Upper lobe of right lung (tissue), 1 donor: ENCODE data around the gene NTRK1. TPM values are rescaled to one million over a fixed set of nuclear protein-coding genes. Genes with fewer than 3 reads are reported as not detected.
A peak's percentile ranks its signal among the peaks of the same experiment; 100 is the strongest.

Experiments
- ATAC-seq: fragments of 200-7000 bp; cut with Tn5 transposase; one replicate; pipeline ENCODE4 v1.9.1; 2020; ENCODE audit warnings: mild to moderate bottlenecking, moderate library complexity
- DNase-seq: peaks from one replicate; pipeline ENCODE4 v3.0.0-alpha.2; 2020
- H3K27ac ChIP-seq: fragments of 200-600 bp; one replicate; pipeline ENCODE4 v1.8.0; 2022
- H3K27me3 ChIP-seq: fragments of 200-600 bp; one replicate; pipeline ENCODE4 v1.8.0; 2022; ENCODE audit warnings: mild to moderate bottlenecking
- H3K36me3 ChIP-seq: fragments of 200-600 bp; one replicate; pipeline ENCODE4 v1.8.0; 2022
- H3K4me1 ChIP-seq: fragments of 200-600 bp; one replicate; pipeline ENCODE4 v1.8.0; 2022
- H3K4me3 ChIP-seq: fragments of 200-600 bp; one replicate; pipeline ENCODE4 v1.8.0; 2022; ENCODE audit warnings: mild to moderate bottlenecking
- H3K9me3 ChIP-seq: fragments of 200-600 bp; one replicate; pipeline ENCODE4 v1.8.0; 2022
- intact Hi-C: fragments of 100-400 bp; cut with DNase I; formaldehyde crosslinking; loops from one replicate; pipeline ENCODE4 v1.11.0; 2022
- total RNA-seq: library from RNA; stranded (reverse); fragmentation: NEBNext Ultra II Directional; extraction: Animal tissue kit (Norgen Biotek cat#: 25700); gene quantifications from one replicate; pipeline ENCODE4 v1.2.1, GENCODE V29; 2021
- TF ChIP-seq, protein P1 (sequence below): fragments of 200-600 bp; IDR thresholded peaks from one replicate; pipeline ENCODE4 v1.8.0; 2022; ENCODE audit warnings: antibody characterized with exemption
- donor health status: DM: no; HTN: yes; CAD: no; lungs with severe emphysema.

The NTRK1 gene
- total RNA-seq, 1 donor from 2014 or later: 1.2 TPM

DNA sequence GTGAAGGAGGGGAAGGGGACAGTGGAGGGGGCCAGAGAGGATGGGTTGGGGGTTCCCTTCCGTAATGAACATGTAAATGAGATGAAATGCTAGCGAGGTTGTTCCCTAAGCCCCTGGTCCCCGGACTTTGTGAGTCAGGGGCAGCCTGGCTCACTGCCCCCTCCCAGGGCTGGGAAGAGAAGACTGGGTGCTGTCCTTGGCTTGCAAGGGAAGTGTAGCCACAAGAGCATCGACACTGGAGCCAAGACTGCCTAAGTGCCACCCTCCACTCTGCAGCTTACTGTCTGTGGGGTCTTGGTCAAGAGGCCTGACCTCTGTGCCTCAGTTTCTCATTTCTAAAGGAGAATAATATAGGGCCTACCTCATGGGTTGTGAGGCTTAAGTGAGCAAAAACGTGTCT lies 33.3 kb downstream of the NTRK1 start:
- H3K27me3 ChIP-seq: peaks cover 14% of the 10 kb centered on the region
- peaks cover 45% of the 10 kb centered on the region for H3K4me1 ChIP-seq
- TF ChIP-seq, protein P1, sequence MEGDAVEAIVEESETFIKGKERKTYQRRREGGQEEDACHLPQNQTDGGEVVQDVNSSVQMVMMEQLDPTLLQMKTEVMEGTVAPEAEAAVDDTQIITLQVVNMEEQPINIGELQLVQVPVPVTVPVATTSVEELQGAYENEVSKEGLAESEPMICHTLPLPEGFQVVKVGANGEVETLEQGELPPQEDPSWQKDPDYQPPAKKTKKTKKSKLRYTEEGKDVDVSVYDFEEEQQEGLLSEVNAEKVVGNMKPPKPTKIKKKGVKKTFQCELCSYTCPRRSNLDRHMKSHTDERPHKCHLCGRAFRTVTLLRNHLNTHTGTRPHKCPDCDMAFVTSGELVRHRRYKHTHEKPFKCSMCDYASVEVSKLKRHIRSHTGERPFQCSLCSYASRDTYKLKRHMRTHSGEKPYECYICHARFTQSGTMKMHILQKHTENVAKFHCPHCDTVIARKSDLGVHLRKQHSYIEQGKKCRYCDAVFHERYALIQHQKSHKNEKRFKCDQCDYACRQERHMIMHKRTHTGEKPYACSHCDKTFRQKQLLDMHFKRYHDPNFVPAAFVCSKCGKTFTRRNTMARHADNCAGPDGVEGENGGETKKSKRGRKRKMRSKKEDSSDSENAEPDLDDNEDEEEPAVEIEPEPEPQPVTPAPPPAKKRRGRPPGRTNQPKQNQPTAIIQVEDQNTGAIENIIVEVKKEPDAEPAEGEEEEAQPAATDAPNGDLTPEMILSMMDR: no peak
- peak overlapping the region; percentile 63 for H3K4me3 ChIP-seq
- H3K27ac ChIP-seq: peak overlapping the region; percentile 85
- no peaks in the 10 kb centered on the region for H3K36me3 ChIP-seq
- no peaks in the 10 kb centered on the region for H3K9me3 ChIP-seq
- ATAC-seq (no peak), DNase-seq (no peak)
- intact Hi-C loops: no loop called here

DNA sequence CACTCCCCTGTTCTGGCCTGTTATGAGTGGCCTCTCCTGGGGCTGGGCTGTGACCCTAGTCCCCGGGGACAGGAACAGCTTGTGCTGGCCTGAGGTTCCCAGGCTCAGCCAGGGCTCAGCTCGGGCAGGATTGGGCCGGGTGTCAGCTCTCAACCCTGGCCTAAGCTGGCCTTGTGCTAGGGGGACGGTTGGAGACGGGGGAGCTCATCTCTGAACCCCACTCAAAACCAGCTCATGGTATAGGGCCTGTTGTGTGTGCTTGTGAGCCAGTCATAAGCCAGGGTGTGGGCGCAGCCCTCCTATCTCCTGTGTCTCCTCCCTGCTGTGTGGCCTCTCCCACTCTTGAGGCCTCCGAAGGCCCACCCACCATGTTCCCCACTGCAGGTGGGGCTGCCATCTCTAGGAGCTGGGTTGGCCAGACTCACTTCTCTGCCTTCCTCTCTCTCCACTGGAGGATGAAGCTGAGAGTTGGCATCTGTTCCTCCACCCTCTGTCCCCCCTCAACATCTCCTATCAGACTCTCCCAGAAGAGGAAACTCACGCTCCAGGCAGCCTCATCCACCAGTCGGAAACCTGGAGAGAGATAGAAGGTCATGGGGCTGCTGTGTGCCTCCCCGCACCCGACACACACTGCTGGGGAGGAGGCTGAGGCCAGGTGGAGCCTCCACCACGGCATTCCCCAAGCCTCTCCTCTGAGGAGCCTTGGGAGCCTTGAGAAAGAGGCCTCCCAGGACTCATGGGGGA lies 34.2 kb downstream of the NTRK1 start:
- Histone ChIP-seq H3K4me1 (peaks cover 54% of the 10 kb centered on the region), H3K27me3 (peaks cover 14% of the 10 kb centered on the region), H3K27ac (peak overlapping the region; percentile 85), H3K4me3 (peak overlapping the region; percentile 63), H3K36me3 (no peaks in the 10 kb centered on the region), H3K9me3 (no peaks in the 10 kb centered on the region)
- DNase-seq (no peak), ATAC-seq (peak; percentile 1)
- intact Hi-C loops: no loop called here
- TF ChIP-seq, protein P1: no peak

DNA sequence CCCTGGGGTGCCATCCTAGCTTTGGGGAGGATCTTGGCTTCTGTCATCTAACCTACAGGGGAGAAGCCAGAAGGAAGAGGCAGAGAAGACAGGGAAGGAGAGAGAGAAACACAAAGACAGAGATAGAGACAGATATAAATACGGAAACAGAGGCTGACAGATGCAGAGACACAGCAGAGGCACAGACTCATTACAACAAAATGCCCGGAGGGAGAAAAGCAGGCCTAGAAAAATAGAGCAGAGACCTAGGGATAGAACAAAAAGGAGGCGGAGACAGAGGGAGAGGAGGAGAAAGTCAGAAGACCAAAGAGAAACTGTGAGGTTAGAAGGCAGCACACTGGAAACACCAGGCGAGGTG lies 34.8 kb downstream of the NTRK1 start:
- TF ChIP-seq, protein P1: no peak
- Histone ChIP-seq H3K4me1 (peaks cover 58% of the 10 kb centered on the region), H3K27me3 (peaks cover 14% of the 10 kb centered on the region), H3K4me3 (peak overlapping the region; percentile 63), H3K27ac (peak overlapping the region; percentile 85), H3K9me3 (no peaks in the 10 kb centered on the region), H3K36me3 (no peaks in the 10 kb centered on the region)
- intact Hi-C loops: no loop called here
- no peak for DNase-seq
- no peak for ATAC-seq

DNA sequence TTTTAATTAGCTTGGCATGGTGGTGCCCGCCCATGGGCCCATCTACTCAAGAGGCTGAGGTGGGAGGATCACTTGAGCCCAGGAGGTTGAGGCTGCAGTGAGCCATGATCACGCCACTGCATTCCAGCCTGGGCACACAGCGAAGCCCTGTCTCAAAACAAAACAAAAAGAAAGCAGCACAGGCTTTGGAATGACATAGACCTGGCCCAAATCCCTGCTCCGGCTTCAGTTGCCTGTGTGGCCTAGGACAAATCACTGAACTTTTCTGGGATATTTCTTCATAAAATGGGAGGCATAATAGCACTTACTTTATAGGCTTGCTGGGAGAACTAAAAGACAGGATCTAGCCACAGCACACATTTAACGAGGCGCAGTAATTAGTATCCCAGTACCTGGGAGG lies 35.3 kb downstream of the NTRK1 start:
- intact Hi-C loops: no loop called here
- DNase-seq: no peak
- peaks cover 63% of the 10 kb centered on the region for H3K4me1 ChIP-seq

DNA sequence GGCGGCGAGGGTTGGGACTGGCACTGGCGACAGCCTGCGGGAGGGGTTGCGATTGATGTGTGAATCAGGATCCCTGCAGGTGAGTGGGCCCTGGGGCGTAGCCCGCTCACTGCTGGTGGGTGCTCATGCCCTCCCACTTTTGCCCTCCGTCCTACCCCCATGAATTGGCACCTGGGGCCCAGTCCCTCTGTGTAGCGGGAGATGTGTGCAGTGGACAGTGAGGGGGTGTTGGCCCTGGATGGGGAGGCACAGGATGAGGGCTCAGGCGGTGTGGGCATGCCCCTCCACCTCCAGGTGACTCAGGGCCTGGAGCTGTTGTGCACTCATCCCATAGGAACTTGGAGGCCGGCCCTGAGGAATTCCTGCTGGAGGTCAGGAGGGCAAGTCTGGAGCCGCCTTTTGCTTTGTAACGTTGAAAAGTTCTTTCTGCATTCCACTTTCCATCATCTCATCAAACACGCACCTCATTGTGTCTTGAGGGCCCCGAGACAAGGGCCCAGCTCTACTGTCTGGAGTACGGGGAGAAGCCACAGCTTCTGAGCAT lies 35.9 kb downstream of the NTRK1 start:
- intact Hi-C loops: no loop called here
- peaks cover 65% of the 10 kb centered on the region for H3K4me1 ChIP-seq
- peaks cover 14% of the 10 kb centered on the region for H3K27me3 ChIP-seq
- TF ChIP-seq, protein P1: no peak
- H3K36me3 ChIP-seq: no peaks in the 10 kb centered on the region
- H3K4me3 ChIP-seq: peak overlapping the region; percentile 1
- DNase-seq (no peak), ATAC-seq (no peak)
- peak overlapping the region; percentile 58 for H3K27ac ChIP-seq
- H3K9me3 ChIP-seq: no peaks in the 10 kb centered on the region

More for the DNA sequence above, 35.3 kb downstream of the NTRK1 start:
- ATAC-seq: no peak
- Histone ChIP-seq H3K36me3 (no peaks in the 10 kb centered on the region), H3K9me3 (no peaks in the 10 kb centered on the region), H3K27ac (no peak overlapping the region), H3K4me3 (peak overlapping the region; percentile 63), H3K27me3 (peaks cover 14% of the 10 kb centered on the region)
- TF ChIP-seq, protein P1: no peak
